RWPE2 (cell line): ENCODE results near the gene STX8.

Source experiments
- ATAC-seq: fragments of 200-7000 bp; cut with Tn5 transposase; 3 replicates; pipeline ENCODE4 v1.9.1; 2021; ENCODE audit warnings: low read depth
- DNase-seq: peaks from one replicate; pipeline ENCODE4 v3.0.0-alpha.2; 2020; ENCODE audit warnings: low spot score
- H3K27ac ChIP-seq: fragments of 450-650 bp; 2 replicates; pipeline ENCODE4 v1.5.1; 2017; ENCODE audit warnings: mild to moderate bottlenecking; ENCODE audit not compliant: poor library complexity, severe bottlenecking
- H3K27me3 ChIP-seq: fragments of 250-450 bp; sonication (Bioruptor Pico); 2 replicates; pipeline ENCODE4 v1.5.1; 2021; ENCODE audit warnings: mild to moderate bottlenecking, moderate library complexity; ENCODE audit not compliant: insufficient read depth, poor library complexity, severe bottlenecking
- H3K36me3 ChIP-seq: fragments of 250-450 bp; sonication (Bioruptor Pico); 2 replicates; pipeline ENCODE4 v1.5.1; 2020; ENCODE audit warnings: low read depth, mild to moderate bottlenecking, moderate library complexity
- H3K4me1 ChIP-seq: fragments of 250-450 bp; sonication (Bioruptor Pico); 2 replicates; pipeline ENCODE4 v1.5.1; 2021; ENCODE audit warnings: mild to moderate bottlenecking, moderate library complexity; ENCODE audit not compliant: insufficient read depth, poor library complexity, severe bottlenecking
- H3K4me3 ChIP-seq: fragments of 250-450 bp; sonication (Bioruptor Pico); 2 replicates; pipeline ENCODE4 v1.5.1; 2021; ENCODE audit warnings: mild to moderate bottlenecking, moderate library complexity; ENCODE audit not compliant: severe bottlenecking
- H3K9me3 ChIP-seq: fragments of 250-450 bp; sonication (Bioruptor Pico); 2 replicates; pipeline ENCODE4 v1.5.1; 2021; ENCODE audit warnings: mild to moderate bottlenecking, moderate library complexity; ENCODE audit not compliant: severe bottlenecking
- CTCF ChIP-seq: fragments of 450-650 bp; IDR thresholded peaks from one replicate; pipeline ENCODE4 v1.5.1; 2017; ENCODE audit warnings: mild to moderate bottlenecking, moderate library complexity; ENCODE audit not compliant: poor library complexity, severe bottlenecking

Gene STX8

GRCh38 chr17:9432934-9433421, 142.6 kb downstream of the STX8 start:
- Histone ChIP-seq H3K4me3 (no peak overlapping the region), H3K27ac (no peak overlapping the region), H3K36me3 (no peaks in the 10 kb centered on the region), H3K27me3 (no peaks in the 10 kb centered on the region), H3K4me1 (no peaks in the 10 kb centered on the region), H3K9me3 (no peaks in the 10 kb centered on the region)
- DNase-seq (no peak), ATAC-seq (no peak)
- no peak for TF ChIP-seq CTCF

- no peaks in the 10 kb centered on the region for H3K36me3 ChIP-seq
- H3K4me1 ChIP-seq = no peaks in the 10 kb centered on the region
- DNase-seq = no peak
- TF ChIP-seq CTCF = no peak
- no peak for ATAC-seq
- H3K9me3 ChIP-seq = no peaks in the 10 kb centered on the region
- H3K27ac ChIP-seq = no peak overlapping the region
- no peaks in the 10 kb centered on the region for H3K27me3 ChIP-seq
- no peak overlapping the region for H3K4me3 ChIP-seq
Measured at GRCh38 chr17:9432134-9432885, 143.3 kb downstream of the STX8 start.

GRCh38 chr17:9431620-9432019, 144.0 kb downstream of the STX8 start:
- Histone ChIP-seq H3K36me3 (no peaks in the 10 kb centered on the region), H3K4me3 (no peak overlapping the region), H3K27ac (no peak overlapping the region), H3K9me3 (no peaks in the 10 kb centered on the region), H3K27me3 (no peaks in the 10 kb centered on the region), H3K4me1 (no peaks in the 10 kb centered on the region)
- no peak for ATAC-seq
- DNase-seq = no peak
- TF ChIP-seq CTCF = no peak

GRCh38 chr17:9427465-9428315, 147.9 kb downstream of the STX8 start:
- Histone ChIP-seq H3K9me3 (no peaks in the 10 kb centered on the region), H3K4me3 (no peak overlapping the region), H3K4me1 (no peaks in the 10 kb centered on the region), H3K27ac (no peak overlapping the region), H3K36me3 (no peaks in the 10 kb centered on the region), H3K27me3 (no peaks in the 10 kb centered on the region)
- DNase-seq = no peak
- TF ChIP-seq CTCF = no peak
- no peak for ATAC-seq
